ENCODE measurements around the gene KCNIP4.

DNA sequence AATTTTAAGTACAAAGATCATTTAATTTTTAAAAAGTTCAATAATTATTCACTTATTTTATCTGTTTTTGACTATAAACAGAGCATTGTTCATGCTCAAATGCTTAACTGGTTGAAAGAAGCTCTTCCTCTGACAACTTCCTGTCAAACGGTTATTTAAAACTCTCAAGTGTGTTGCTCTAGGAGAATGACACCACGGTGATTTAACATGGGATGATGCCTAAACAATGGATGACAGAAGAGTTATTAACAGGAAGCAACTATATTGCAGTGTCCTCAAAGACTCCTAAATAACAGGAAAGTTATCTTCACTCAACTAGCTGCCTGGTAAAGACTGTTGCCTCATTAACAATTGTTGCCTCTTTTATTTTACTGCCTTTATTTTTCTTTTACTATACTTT lies 738.7 kb downstream of the KCNIP4 start:
- TF ChIP-seq RAD21 (IDR thresholded peaks at IDR 0.05; ENCODE audit: low read length): no peak
- TF ChIP-seq, protein P1, sequence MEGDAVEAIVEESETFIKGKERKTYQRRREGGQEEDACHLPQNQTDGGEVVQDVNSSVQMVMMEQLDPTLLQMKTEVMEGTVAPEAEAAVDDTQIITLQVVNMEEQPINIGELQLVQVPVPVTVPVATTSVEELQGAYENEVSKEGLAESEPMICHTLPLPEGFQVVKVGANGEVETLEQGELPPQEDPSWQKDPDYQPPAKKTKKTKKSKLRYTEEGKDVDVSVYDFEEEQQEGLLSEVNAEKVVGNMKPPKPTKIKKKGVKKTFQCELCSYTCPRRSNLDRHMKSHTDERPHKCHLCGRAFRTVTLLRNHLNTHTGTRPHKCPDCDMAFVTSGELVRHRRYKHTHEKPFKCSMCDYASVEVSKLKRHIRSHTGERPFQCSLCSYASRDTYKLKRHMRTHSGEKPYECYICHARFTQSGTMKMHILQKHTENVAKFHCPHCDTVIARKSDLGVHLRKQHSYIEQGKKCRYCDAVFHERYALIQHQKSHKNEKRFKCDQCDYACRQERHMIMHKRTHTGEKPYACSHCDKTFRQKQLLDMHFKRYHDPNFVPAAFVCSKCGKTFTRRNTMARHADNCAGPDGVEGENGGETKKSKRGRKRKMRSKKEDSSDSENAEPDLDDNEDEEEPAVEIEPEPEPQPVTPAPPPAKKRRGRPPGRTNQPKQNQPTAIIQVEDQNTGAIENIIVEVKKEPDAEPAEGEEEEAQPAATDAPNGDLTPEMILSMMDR (conservative IDR thresholded peaks at IDR 0.05; ENCODE audit: low read depth, low read length): no peak
